Measurements from ENCODE around the gene CIITA.

CIITA gene

DNA sequence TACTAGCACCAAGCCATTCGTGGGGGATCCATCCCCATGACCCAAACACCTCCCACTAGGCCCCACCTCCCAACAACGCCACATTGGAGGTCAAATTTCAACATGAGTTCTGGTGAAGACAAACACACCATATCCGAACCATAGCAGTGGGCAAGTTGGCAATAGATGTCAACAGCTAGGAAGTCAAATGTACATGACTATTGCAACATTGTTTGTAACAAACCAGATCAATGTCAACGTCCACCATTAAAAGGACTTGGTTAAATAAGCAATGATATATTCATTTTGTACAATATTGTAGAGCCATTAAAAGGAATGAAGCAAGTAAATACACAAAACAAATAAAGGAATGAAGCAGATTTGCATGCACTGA lies 26.5 kb upstream of the CIITA start:
- no peak for DNase-seq (ENCODE audit: low read depth)

- no peak for DNase-seq (ENCODE audit: low read depth)
These were observed 25.5 kb upstream of the CIITA start for GRCh38 chr16:10851512-10851911.

DNA sequence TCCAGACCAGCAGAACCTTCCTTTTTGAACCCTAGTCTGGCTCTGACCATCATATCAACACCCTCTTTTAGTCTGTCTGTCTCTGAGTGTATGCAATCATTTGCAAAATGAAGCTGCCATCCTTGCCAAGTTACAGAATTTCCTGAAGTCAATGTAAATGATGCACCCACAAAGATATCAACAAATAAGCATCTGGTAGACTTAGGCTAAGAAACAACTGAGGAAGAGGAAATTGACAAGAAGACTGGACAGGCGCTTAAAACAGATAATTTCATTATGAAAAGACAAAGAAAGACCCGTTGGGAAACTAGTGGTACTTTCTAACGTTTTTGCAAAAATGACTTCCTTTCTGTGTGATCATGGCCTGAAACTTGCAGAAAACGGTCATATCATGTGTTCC lies 24.7 kb upstream of the CIITA start:
- DNase-seq (ENCODE audit: low read depth), result no peak

DNA sequence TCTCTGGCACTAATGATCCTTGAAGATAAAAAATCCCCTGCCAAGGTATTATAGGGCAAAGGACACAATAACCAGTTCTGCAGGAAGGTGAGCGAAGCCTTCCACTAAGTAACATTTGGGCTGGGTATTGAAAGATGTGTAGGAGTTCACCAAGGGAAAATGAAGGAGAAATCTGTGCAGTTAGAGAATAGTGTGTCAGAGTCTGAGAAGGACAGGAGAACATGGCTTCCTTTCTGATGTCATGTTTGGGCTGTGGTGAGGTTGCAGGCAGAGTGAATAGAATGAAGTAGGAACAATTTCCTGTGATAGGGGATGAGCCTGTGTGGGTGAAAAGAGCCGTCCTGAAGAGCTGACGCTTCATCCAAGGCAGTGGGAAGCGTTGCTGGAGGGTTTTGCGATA lies 24.1 kb upstream of the CIITA start:
- no peak for DNase-seq (ENCODE audit: low read depth)

DNA sequence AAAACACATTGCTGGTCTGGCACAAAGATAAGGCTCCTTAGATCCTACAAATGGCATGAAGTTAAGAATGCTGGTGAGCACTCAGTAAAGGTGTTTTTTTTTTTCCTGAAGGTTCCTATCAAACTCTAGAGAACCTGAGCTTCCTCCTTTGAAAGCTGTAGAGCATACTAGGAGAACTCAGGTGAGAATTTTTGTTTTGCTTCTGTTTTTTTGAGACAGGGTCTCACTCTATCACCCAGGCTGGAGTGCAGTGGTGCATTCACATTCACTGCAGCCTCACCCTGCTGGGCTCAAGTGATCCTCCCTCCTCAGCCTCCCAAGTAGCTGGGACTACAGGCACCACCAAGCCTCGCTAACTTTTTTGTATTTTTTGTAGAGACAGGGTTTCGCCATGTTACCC lies 21.0 kb upstream of the CIITA start:
- DNase-seq (ENCODE audit: low read depth), result no peak

DNA sequence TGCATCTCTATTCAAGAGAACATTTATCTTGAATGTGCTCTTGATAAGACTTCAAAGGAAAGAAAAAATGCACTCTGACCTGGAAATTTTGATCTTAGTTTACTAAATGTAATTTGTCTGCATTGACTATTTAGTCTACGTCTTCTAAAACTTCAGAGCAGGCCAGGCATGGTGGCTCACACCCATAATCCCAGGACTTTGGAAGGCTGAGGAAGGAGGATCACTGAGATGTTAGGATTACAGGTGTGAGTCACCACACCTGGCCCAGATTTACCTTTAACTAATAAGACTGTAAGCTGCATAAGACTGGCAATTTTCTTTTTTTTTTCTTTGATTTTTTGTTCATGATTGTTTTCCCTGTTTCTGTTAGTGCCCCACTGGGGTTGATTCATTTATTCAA lies 18.8 kb upstream of the CIITA start:
- DNase-seq (ENCODE audit: low read depth), result no peak

DNA sequence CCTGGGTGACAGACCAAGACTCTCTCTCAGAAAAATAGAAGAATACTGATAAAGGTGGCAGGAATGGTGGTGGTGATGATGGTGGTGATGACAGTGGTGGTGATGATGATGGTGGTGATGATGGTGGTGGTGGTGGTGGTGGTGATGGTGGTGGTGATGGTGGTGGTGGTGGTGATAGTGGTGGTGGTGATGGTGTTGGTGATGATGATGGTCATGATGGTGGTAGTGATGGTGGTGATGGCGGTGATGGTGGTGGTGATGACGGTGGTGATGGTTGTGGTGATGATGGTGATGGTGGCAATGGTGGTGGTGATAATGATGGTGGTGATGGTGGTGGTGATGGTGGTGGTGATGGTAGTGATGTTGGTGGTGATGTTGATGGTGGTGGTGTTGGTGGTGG lies 18.0 kb upstream of the CIITA start:
- no peak for DNase-seq (ENCODE audit: low read depth)

GRCh38 chr16:10859658-10860057 lies 17.3 kb upstream of the CIITA start:
- DNase-seq (ENCODE audit: low read depth), result no peak

DNA sequence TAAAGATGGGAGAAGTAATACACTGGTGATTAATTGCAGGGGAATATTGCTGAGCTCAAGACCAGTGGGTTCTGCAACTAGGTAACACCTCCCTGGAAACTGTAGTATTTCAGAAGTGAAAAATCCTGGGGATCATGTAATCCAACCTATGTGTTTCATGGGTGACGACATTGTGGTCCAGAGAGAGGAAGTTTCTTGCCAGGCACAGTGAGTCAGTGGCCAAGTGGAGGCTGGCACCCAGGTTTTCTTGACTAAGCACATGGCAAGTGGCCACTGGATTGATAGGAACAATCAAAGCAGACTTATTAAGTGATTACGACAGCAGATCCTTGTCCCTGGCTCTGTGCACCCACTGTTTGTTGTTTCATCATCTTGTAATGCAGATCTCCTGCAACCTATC lies 14.6 kb upstream of the CIITA start:
- DNase-seq (ENCODE audit: low read depth), result no peak

- DNase-seq (ENCODE audit: low read depth), result no peak
These were observed 10.7 kb upstream of the CIITA start for GRCh38 chr16:10865991-10866966.

- no peak for DNase-seq (ENCODE audit: low read depth)
These were observed 9.8 kb upstream of the CIITA start for GRCh38 chr16:10867199-10867598.

- DNase-seq (ENCODE audit: low read depth), result no peak
These were observed 8.9 kb upstream of the CIITA start for GRCh38 chr16:10868104-10868595.

GRCh38 chr16:10868596-10869469 lies 8.2 kb upstream of the CIITA start:
- no peak for DNase-seq (ENCODE audit: low read depth)

DNA sequence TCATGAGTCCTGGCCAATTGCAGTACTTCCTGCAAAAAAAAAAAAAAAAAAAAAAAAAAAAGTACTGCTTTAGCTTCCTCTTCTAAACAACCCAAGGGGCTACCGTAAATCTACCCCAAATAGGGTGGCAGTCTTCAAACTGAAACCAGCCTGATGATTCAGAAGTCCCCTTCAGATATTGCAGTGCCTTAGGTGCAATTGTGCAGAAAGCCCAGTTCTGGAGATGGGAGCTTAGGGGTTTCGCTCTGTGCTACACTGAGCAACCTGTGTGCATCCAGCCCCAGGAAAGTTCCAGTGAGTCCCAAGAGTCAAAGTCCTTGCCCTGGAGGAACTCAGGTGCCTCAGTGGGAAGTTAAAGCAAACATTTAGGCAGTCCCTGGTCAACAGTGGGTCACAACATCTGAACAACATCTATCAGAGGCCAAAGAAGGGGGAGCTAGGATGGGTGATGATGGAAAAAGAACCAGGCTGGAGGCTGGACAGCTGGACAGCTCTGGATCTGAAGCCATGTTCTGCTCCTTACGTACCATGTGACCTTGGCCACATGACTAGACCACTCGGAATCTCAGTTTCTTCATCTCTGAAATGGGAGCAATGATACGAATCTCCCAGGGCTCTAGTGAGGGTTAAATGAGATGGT lies 6.7 kb upstream of the CIITA start:
- DNase-seq (ENCODE audit: low read depth), result no peak

GRCh38 chr16:10870808-10871156 lies 6.2 kb upstream of the CIITA start:
- DNase-seq (ENCODE audit: low read depth), result no peak

GRCh38 chr16:10871157-10871991 lies 5.6 kb upstream of the CIITA start:
- DNase-seq (ENCODE audit: low read depth), result no peak

- DNase-seq (ENCODE audit: low read depth), result no peak
These were observed 687 bp upstream of the CIITA start for GRCh38 chr16:10876315-10876714.

- DNase-seq (ENCODE audit: low read depth), result no peak
These were observed 507 bp downstream of the CIITA start for GRCh38 chr16:10877472-10877946.

- no peak for DNase-seq (ENCODE audit: low read depth)
These were observed 1.3 kb downstream of the CIITA start for GRCh38 chr16:10878328-10878643.

DNA sequence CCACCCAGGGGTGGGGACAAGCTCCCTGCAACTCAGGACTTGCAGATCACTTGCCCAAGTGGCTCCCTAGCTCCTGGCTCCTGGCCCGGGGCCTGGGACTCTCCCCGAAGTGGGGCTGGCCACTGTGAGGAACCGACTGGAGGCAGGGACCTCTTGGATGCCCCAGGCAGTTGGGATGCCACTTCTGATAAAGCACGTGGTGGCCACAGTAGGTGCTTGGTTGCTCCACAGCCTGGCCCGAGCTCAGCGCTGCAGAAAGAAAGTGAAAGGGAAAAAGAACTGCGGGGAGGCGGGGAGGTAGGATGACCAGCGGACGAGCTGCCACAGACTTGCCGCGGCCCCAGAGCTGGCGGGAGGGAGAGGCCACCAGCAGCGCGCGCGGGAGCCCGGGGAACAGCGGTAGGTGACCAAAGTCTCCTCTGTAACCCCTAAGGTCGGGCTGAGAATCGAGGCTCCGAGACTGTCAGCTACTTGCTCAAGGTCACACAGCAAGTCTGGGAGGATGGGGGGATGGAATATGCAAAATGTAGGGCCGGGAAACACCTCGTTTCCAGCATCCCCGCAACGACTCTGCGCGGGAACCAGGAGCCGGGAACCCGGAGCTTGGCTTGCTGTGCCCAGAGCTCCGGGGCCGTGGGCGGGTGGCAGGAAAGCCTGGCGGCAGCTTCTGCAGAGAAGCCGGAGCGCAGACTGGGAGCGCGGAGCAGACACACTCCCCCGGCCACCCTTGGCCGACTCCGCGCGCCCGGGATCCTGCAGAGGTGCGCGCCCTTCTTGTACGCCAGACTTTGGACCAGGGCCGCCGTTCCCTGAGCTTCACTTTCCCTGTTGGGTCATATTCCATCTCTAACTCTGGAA lies 1.9 kb downstream of the CIITA start:
- no peak for DNase-seq (ENCODE audit: low read depth)
